IMR-90 (cell line): ENCODE results near the gene OVCA2. TPM values are rescaled to one million over a fixed set of nuclear protein-coding genes. Genes with fewer than 3 reads are reported as not detected.

Source experiments
- ATAC-seq: fragments of 200-7000 bp; cut with Tn5 transposase; 2 replicates; pipeline ENCODE4 v1.9.1; 2020; ENCODE audit warnings: low read depth, mild to moderate bottlenecking, moderate library complexity
- Bru-seq: library from RNA; stranded (reverse); fragments of 400-500 nt; gene quantifications from one replicate; lab custom pipeline; 2021; lab: Mats Ljungman, UMichigan
- BruChase-seq, 2 experiments: library from RNA; stranded (reverse); fragments of 400-500 nt; gene quantifications; one replicate each; lab custom pipeline; 2021; lab: Mats Ljungman, UMichigan
- BruUV-seq: library from RNA; stranded (reverse); fragments of 400-500 nt; replicated peaks from 2 replicates; lab custom pipeline; 2021; lab: Mats Ljungman, UMichigan
- CTCF ChIA-PET: fragments of 300-600 bp; formaldehyde crosslinking; extraction: SDS; loops from one replicate; lab custom pipeline; 2021; ENCODE audit warnings: antibody characterized with exemption; lab: Yijun Ruan, JAX
- POLR2A ChIA-PET: fragments of 300-600 bp; sonication (Branson Sonifier 250); formaldehyde crosslinking; loops from one replicate; lab custom pipeline; 2022; ENCODE audit warnings: antibody characterized with exemption; ENCODE audit not compliant: unreplicated experiment; lab: Charles Lee
- DNase-seq: peaks from one replicate; pipeline ENCODE4 v3.0.0; 2013
- H2AFZ ChIP-seq: replicated peaks from 2 replicates; pipeline ENCODE3; 2013; ENCODE audit warnings: low read length, mild to moderate bottlenecking; ENCODE audit not compliant: poor library complexity
- H2AK5ac ChIP-seq: 2 replicates; pipeline ENCODE4 v1.6.1; 2013; ENCODE audit warnings: low read depth, low read length, inconsistent platforms
- H2AK9ac ChIP-seq: replicated peaks from 2 replicates; pipeline ENCODE3; 2013; ENCODE audit warnings: mild to moderate bottlenecking, low read depth, low read length, moderate library complexity; ENCODE audit not compliant: poor library complexity
- H2BK120ac ChIP-seq: 2 replicates; pipeline ENCODE4 v1.6.1; 2013; ENCODE audit warnings: low read depth, low read length, inconsistent platforms
- H2BK15ac ChIP-seq: 3 replicates; pipeline ENCODE4 v1.6.1; 2013; ENCODE audit warnings: low read depth, low read length, inconsistent platforms
- H2BK20ac ChIP-seq: 2 replicates; pipeline ENCODE4 v1.6.1; 2013; ENCODE audit warnings: low read depth, mild to moderate bottlenecking, inconsistent platforms, low read length, moderate library complexity
- H2BK5ac ChIP-seq: 2 replicates; pipeline ENCODE4 v1.6.1; 2013; ENCODE audit warnings: mild to moderate bottlenecking, low read depth, low read length, inconsistent platforms; ENCODE audit not compliant: poor library complexity, severe bottlenecking
- H3K14ac ChIP-seq: replicated peaks from 2 replicates; pipeline ENCODE4 v1.6.1; 2013; ENCODE audit warnings: low read depth, low read length, inconsistent platforms
- H3K18ac ChIP-seq: 2 replicates; pipeline ENCODE4 v1.6.1; 2013; ENCODE audit warnings: low read depth, low read length, control low read depth
- H3K23ac ChIP-seq: 2 replicates; pipeline ENCODE4 v1.6.1; 2013; ENCODE audit warnings: low read depth, low read length, inconsistent platforms
- H3K27ac ChIP-seq: 2 replicates; pipeline ENCODE4 v1.5.1; 2013; ENCODE audit warnings: mild to moderate bottlenecking, control low read depth, low read length; ENCODE audit not compliant: insufficient read depth
- H3K27me3 ChIP-seq: 2 replicates; pipeline ENCODE4 v1.6.1; 2013; ENCODE audit warnings: low read length; ENCODE audit not compliant: control insufficient read depth, insufficient read depth
- H3K36me3 ChIP-seq: 2 replicates; pipeline ENCODE4 v1.6.1; 2013; ENCODE audit warnings: low read length, mixed read lengths; ENCODE audit not compliant: control insufficient read depth, insufficient read depth
- H3K4ac ChIP-seq: 2 replicates; pipeline ENCODE4 v1.6.1; 2013; ENCODE audit warnings: low read depth, low read length, inconsistent platforms
- H3K4me1 ChIP-seq: 2 replicates; pipeline ENCODE4 v1.6.1; 2013; ENCODE audit warnings: low read length, mixed read lengths; ENCODE audit not compliant: control insufficient read depth, insufficient read depth
- H3K4me2 ChIP-seq: 2 replicates; pipeline ENCODE4 v1.6.1; 2013; ENCODE audit warnings: low read depth, mild to moderate bottlenecking, control low read depth, low read length, moderate library complexity
- H3K4me3 ChIP-seq: 2 replicates; pipeline ENCODE4 v1.5.1; 2013; ENCODE audit warnings: low read depth, mild to moderate bottlenecking, control low read depth, low read length, moderate library complexity; ENCODE audit not compliant: insufficient read depth
- H3K56ac ChIP-seq: 2 replicates; pipeline ENCODE4 v1.6.1; 2013; ENCODE audit warnings: low read length, inconsistent platforms; ENCODE audit not compliant: insufficient read depth; ENCODE audit errors: extremely low read depth
- H3K79me1 ChIP-seq, 2 experiments: 2 replicates each; pipeline ENCODE4 v1.6.1; 2013; ENCODE audit warnings: low read length in 2 of 2, inconsistent platforms in 1 of 2, low read depth in 1 of 2
- H3K9ac ChIP-seq: 2 replicates; pipeline ENCODE4 v1.6.1; 2013; ENCODE audit warnings: low read depth, low read length, control low read depth
- H3K9me1 ChIP-seq: 2 replicates; pipeline ENCODE4 v1.6.1; 2013; ENCODE audit warnings: low read length, inconsistent platforms; ENCODE audit not compliant: insufficient read depth
- H3K9me3 ChIP-seq: 2 replicates; pipeline ENCODE4 v1.6.1; 2013; ENCODE audit warnings: low read length; ENCODE audit not compliant: control insufficient read depth, insufficient read depth
- H4K20me1 ChIP-seq: 2 replicates; pipeline ENCODE4 v1.6.1; 2013; ENCODE audit warnings: low read length, inconsistent platforms; ENCODE audit not compliant: insufficient read depth
- H4K5ac ChIP-seq: 2 replicates; pipeline ENCODE4 v1.6.1; 2013; ENCODE audit warnings: mild to moderate bottlenecking, low read depth, low read length, control low read depth
- H4K8ac ChIP-seq, 2 experiments: 2 replicates each; pipeline ENCODE4 v1.6.1; 2013; ENCODE audit warnings: low read depth in 2 of 2, low read length in 2 of 2, control low read depth in 1 of 2, inconsistent platforms in 1 of 2
- H4K91ac ChIP-seq: 2 replicates; pipeline ENCODE4 v1.6.1; 2013; ENCODE audit warnings: low read depth, low read length, inconsistent platforms; ENCODE audit not compliant: insufficient read depth
- CTCF ChIP-seq: conservative IDR thresholded peaks from 2 replicates; pipeline ENCODE4 v1.5.1; 2012; ENCODE audit warnings: mild to moderate bottlenecking, low read depth, low read length, improper control_type of control experiment
- MAZ ChIP-seq: IDR thresholded peaks from 2 replicates; pipeline ENCODE4 v1.6.1; 2012; ENCODE audit warnings: low read depth, mild to moderate bottlenecking, low read length, improper control_type of control experiment, moderate library complexity, borderline replicate concordance
- NFE2L2 ChIP-seq: fragments of 150-350 bp; IDR thresholded peaks from 2 replicates; pipeline ENCODE4 v1.6.1; 2016; ENCODE audit warnings: low read depth, mild to moderate bottlenecking, low read length
- POLR2A ChIP-seq: IDR thresholded peaks from 2 replicates; pipeline ENCODE4 v1.6.1; 2012; ENCODE audit warnings: mild to moderate bottlenecking, low read depth, low read length
- RAD21 ChIP-seq: IDR thresholded peaks from 2 replicates; pipeline ENCODE4 v1.6.1; 2012; ENCODE audit warnings: low read length, improper control_type of control experiment
- SMC3 ChIP-seq: fragments of 150-350 bp; IDR thresholded peaks from 2 replicates; pipeline ENCODE4 v1.6.1; 2016; ENCODE audit warnings: low read depth, mild to moderate bottlenecking, antibody characterized with exemption, low read length, moderate library complexity
- WGBS, 2 experiments: methylation state at CpG; one replicate each; pipeline versions ENCODE4 v1.1.5 to v1.1.7; 2013; ENCODE audit warnings: missing lambda C conversion rate in 2 of 2; ENCODE audit not compliant: insufficient read length in 1 of 2; ENCODE audit errors: extremely low coverage in 2 of 2; 5-methylcytosine and 5-hydroxymethylcytosine counted together
- dilution Hi-C: fragments of 300-500 bp; cut with HindIII; formaldehyde crosslinking; loops from one replicate; pipeline ENCODE4 v1.14.3; 2018; ENCODE audit warnings: low sequenced_read_pairs; ENCODE audit not compliant: unreplicated experiment
- in situ Hi-C: fragments of 300-500 bp; cut with MboI; formaldehyde crosslinking; loops from 3 replicates; pipeline ENCODE4 v1.14.3; 2019; ENCODE audit warnings: low sequenced_read_pairs, inconsistent platforms, mixed read lengths
- intact Hi-C: fragments of 100-400 bp; cut with micrococcal nuclease; formaldehyde crosslinking; loops from 2 replicates; pipeline ENCODE4 v1.10.0; 2022
- long read RNA-seq: library from polyadenylated mRNA; unstranded; transcript quantifications from one replicate; pipeline ENCODE4 v2.0.0, GENCODE V29; 2021; ENCODE audit not compliant: unreplicated experiment
- polyA plus RNA-seq, 3 experiments: library from polyadenylated mRNA; depleted of rRNA; stranded (reverse); fragments of >200 nt; gene quantifications; 2 replicates each; pipeline ENCODE4 v1.2.3, GENCODE V29; 2012; ENCODE audit warnings: low replicate concordance in 1 of 3
- total RNA-seq: library from RNA; depleted of rRNA; stranded (reverse); fragments of >200 nt; gene quantifications from 2 replicates; pipeline ENCODE4 v1.2.3, GENCODE V29; 2012; rRNA removed

The OVCA2 gene
- total RNA-seq = 38.7 and 42.2 TPM in 2 replicates
- polyA plus RNA-seq (2012; rRNA removed) = 46.9 and 52.6 TPM in 2 replicates
- polyA plus RNA-seq (2012; cell fraction: cytosol; rRNA removed) = 40.4 and 50.0 TPM in 2 replicates
- polyA plus RNA-seq (2012; cell fraction: nucleus; rRNA removed; ENCODE audit: low replicate concordance) = 23.2 and 26.2 TPM in 2 replicates
- Bru-seq, nascent RNA = percentile 62 among the genes with signal in this experiment
- percentile 82 among the genes with signal in this experiment for BruChase-seq, experiment 1, labeled RNA remaining after a 6-hour chase
- BruChase-seq, experiment 2, labeled RNA remaining after a 2-hour chase = percentile 73 among the genes with signal in this experiment
- long read RNA-seq, transcript OVCA2-201 (2 exons, 1,122 nt) = major isoform, 54 of 60 reads
- long read RNA-seq, partial matches to known transcripts = 0 of 60 reads
- long read RNA-seq, other reads (novel, unspliced or antisense) = 6 of 60 reads

- CTCF ChIA-PET = no interaction called here
- in situ Hi-C loops = loop anchor here (25.0 kb wide), 1 partner anchor 329 kb away; the partner anchor contains the start of genes TLCD2 and WDR81
- peak within 1 kb of the TSS; percentile 78 for H2BK120ac ChIP-seq
- peak within 1 kb of the TSS; percentile 80 for H3K18ac ChIP-seq
- peak within 1 kb of the TSS; percentile 92 for H3K56ac ChIP-seq
- H2BK20ac ChIP-seq = peak within 1 kb of the TSS; percentile 13; the same call in 1 of the 2 replicates
- peaks cover 22% of the 10 kb centered on the region for H3K9me1 ChIP-seq
- peak within 1 kb of the TSS; percentile 99 for H2AK5ac ChIP-seq
- H4K20me1 ChIP-seq = peaks cover 11% of the 10 kb centered on the region; the same call in 1 of the 2 replicates
- H3K9me3 ChIP-seq = no peaks in the 10 kb centered on the region
- peak within 1 kb of the TSS; percentile 97 for H2AK9ac ChIP-seq
- peaks cover 22% of the 10 kb centered on the region for H3K4me1 ChIP-seq
- no peaks in the 10 kb centered on the region for H3K27me3 ChIP-seq
- H3K4me2 ChIP-seq = peak within 1 kb of the TSS; percentile 94
- peak; percentile 92 for DNase-seq
- TF ChIP-seq CTCF (peak; percentile 71), POLR2A (peak; percentile 86), RAD21 (peak; percentile 58), NFE2L2 (no peak), MAZ (peak; percentile 83; the same call in 1 of the 2 replicates), SMC3 (peak; percentile 41; the same call in 1 of the 2 replicates)
- H3K23ac ChIP-seq = peak within 1 kb of the TSS; percentile 99
- peak within 1 kb of the TSS; percentile 95 for H4K91ac ChIP-seq
- peak within 1 kb of the TSS; percentile 96 for H4K5ac ChIP-seq
- peak within 1 kb of the TSS; percentile 100 for H3K14ac ChIP-seq
- dilution Hi-C loops = no loop called here
- peak within 1 kb of the TSS; percentile 96 for H2AFZ ChIP-seq
- peak within 1 kb of the TSS; percentile 94 for H3K27ac ChIP-seq
- H2BK15ac ChIP-seq = peak within 1 kb of the TSS; percentile 2; the same call in 1 of the 3 replicates
- intact Hi-C loops = loop anchor here (5.0 kb wide), 1 partner anchor 324 kb away; no protein-coding TSS in a partner anchor
- BruUV-seq = no TSS peak
- H3K9ac ChIP-seq = peak within 1 kb of the TSS; percentile 95
- peak within 1 kb of the TSS; percentile 86 for H2BK5ac ChIP-seq
- ATAC-seq = peak; percentile 85
- 0% methylated on average over 69 of the region's 93 CpGs; no CpG with 5 or more reads in 1 of the 2 experiments for WGBS, 2 experiments
- POLR2A ChIA-PET = no interaction called here
- peak within 1 kb of the TSS; percentile 99 for H3K4ac ChIP-seq
- H4K8ac ChIP-seq = peak within 1 kb of the TSS; percentile 90 to 99
- peaks cover 38% of the 10 kb centered on the region for H3K36me3 ChIP-seq
- peaks cover 22 to 40% of the 10 kb centered on the region in 2 experiments for H3K79me1 ChIP-seq
- H3K4me3 ChIP-seq = peak within 1 kb of the TSS; percentile 74
Measured at GRCh38 chr17:2041561-2042389, at the start of gene OVCA2. Gene OVCA2, plus strand, starts transcription at chr17:2042022. Its CDS starts 26 bp downstream, at chr17:2042048.
